Measurements from ENCODE around the gene HSPG2.

HSPG2 gene

GRCh38 chr1:21913763-21914162 lies 23.3 kb downstream of the HSPG2 start:
- Histone ChIP-seq H3K4me1 (peaks cover 13% of the 10 kb centered on the region), H3K79me2 (no peaks in the 10 kb centered on the region), H3K27me3 (ENCODE audit: control insufficient read depth, insufficient read depth, low read length) (no peaks in the 10 kb centered on the region), H2AFZ (no peak overlapping the region), H3K9me3 (ENCODE audit: control insufficient read depth, low read length) (no peaks in the 10 kb centered on the region), H3K4me2 (ENCODE audit: low read length) (no peak overlapping the region), H3K9ac (no peak overlapping the region), H3K27ac (peak overlapping the region; percentile 39), H3K4me3 (ENCODE audit: low read depth, low read length) (no peak overlapping the region), H3K36me3 (ENCODE audit: control insufficient read depth, insufficient read depth, low read length) (no peaks in the 10 kb centered on the region)
- TF ChIP-seq, protein P1, sequence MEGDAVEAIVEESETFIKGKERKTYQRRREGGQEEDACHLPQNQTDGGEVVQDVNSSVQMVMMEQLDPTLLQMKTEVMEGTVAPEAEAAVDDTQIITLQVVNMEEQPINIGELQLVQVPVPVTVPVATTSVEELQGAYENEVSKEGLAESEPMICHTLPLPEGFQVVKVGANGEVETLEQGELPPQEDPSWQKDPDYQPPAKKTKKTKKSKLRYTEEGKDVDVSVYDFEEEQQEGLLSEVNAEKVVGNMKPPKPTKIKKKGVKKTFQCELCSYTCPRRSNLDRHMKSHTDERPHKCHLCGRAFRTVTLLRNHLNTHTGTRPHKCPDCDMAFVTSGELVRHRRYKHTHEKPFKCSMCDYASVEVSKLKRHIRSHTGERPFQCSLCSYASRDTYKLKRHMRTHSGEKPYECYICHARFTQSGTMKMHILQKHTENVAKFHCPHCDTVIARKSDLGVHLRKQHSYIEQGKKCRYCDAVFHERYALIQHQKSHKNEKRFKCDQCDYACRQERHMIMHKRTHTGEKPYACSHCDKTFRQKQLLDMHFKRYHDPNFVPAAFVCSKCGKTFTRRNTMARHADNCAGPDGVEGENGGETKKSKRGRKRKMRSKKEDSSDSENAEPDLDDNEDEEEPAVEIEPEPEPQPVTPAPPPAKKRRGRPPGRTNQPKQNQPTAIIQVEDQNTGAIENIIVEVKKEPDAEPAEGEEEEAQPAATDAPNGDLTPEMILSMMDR (IDR thresholded peaks at IDR 0.05): no peak

DNA sequence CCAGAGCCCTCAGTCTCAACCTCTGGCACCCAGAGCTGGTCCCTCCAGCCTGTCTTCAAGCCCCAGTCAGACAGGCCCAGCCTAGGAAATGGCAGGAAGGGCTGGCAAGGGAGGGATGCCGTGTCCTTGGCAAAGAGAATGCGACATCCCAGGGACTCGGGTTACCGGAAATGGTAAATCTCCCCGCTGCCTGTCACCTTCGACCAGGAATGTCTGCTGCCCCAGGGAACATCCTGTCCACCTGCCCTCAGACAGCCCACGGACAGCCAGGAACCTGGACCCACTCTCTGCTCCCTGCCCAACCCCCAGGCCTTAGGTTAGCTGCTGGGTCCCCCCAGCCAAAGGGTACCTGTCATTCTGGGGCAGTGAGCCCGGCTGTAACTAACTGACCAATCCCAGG lies 23.9 kb downstream of the HSPG2 start:
- TF ChIP-seq, protein P1 (IDR thresholded peaks at IDR 0.05): no peak

GRCh38 chr1:21912038-21912758 lies 24.9 kb downstream of the HSPG2 start:
- Histone ChIP-seq H3K4me2 (ENCODE audit: low read length) (no peak overlapping the region), H3K9ac (no peak overlapping the region), H3K4me1 (peaks cover 13% of the 10 kb centered on the region), H3K27ac (no peak overlapping the region), H3K27me3 (ENCODE audit: control insufficient read depth, insufficient read depth, low read length) (no peaks in the 10 kb centered on the region), H3K4me3 (ENCODE audit: low read depth, low read length) (no peak overlapping the region), H3K36me3 (ENCODE audit: control insufficient read depth, insufficient read depth, low read length) (no peaks in the 10 kb centered on the region), H3K9me3 (ENCODE audit: control insufficient read depth, low read length) (no peaks in the 10 kb centered on the region), H2AFZ (no peak overlapping the region), H3K79me2 (no peaks in the 10 kb centered on the region)
- TF ChIP-seq, protein P1 (IDR thresholded peaks at IDR 0.05): no peak

More for the DNA sequence above, 23.9 kb downstream of the HSPG2 start:
- no peaks in the 10 kb centered on the region for H3K9me3 ChIP-seq (ENCODE audit: control insufficient read depth, low read length)
- no peak overlapping the region for H3K4me3 ChIP-seq (ENCODE audit: low read depth, low read length)
- H3K36me3 ChIP-seq (ENCODE audit: control insufficient read depth, insufficient read depth, low read length): no peaks in the 10 kb centered on the region
- peak overlapping the region; percentile 39 for H3K27ac ChIP-seq
- H3K4me1 ChIP-seq: peaks cover 13% of the 10 kb centered on the region
- H2AFZ ChIP-seq: no peak overlapping the region
- no peak overlapping the region for H3K9ac ChIP-seq
- no peak overlapping the region for H3K4me2 ChIP-seq (ENCODE audit: low read length)
- no peaks in the 10 kb centered on the region for H3K79me2 ChIP-seq
- H3K27me3 ChIP-seq (ENCODE audit: control insufficient read depth, insufficient read depth, low read length): no peaks in the 10 kb centered on the region

GRCh38 chr1:21911205-21912001 lies 25.7 kb downstream of the HSPG2 start:
- Histone ChIP-seq H3K36me3 (ENCODE audit: control insufficient read depth, insufficient read depth, low read length) (no peaks in the 10 kb centered on the region), H3K9ac (no peak overlapping the region), H3K27ac (no peak overlapping the region), H3K4me1 (peaks cover 13% of the 10 kb centered on the region), H3K4me2 (ENCODE audit: low read length) (no peak overlapping the region), H2AFZ (no peak overlapping the region), H3K9me3 (ENCODE audit: control insufficient read depth, low read length) (no peaks in the 10 kb centered on the region), H3K27me3 (ENCODE audit: control insufficient read depth, insufficient read depth, low read length) (no peaks in the 10 kb centered on the region), H3K4me3 (ENCODE audit: low read depth, low read length) (no peak overlapping the region), H3K79me2 (no peaks in the 10 kb centered on the region)
- TF ChIP-seq, protein P1 (IDR thresholded peaks at IDR 0.05): no peak
